Neural cell (in vitro differentiated cells): ENCODE results near the gene TIAM1. TPM values are rescaled to one million over a fixed set of nuclear protein-coding genes. Genes with fewer than 3 reads are reported as not detected.

Experiments used
- H2AFZ ChIP-seq: fragments of 200-600, 300-800 bp; sonication (generic), shearing (Covaris generic); 2 replicates; pipeline ENCODE4 v1.6.0; 2014; ENCODE audit warnings: low read depth, mild to moderate bottlenecking, antibody characterized with exemption, low read length, moderate library complexity
- H3F3A ChIP-seq: fragments of 200-600 bp; shearing (Covaris generic); 2 replicates; pipeline ENCODE4 v1.6.1; 2016; ENCODE audit warnings: mild to moderate bottlenecking, moderate library complexity, mixed read lengths, antibody characterized with exemption, low read length; ENCODE audit not compliant: insufficient read depth, poor library complexity, severe bottlenecking
- H3K27ac ChIP-seq: fragments of 200-600, 300-800 bp; sonication (generic), shearing (Covaris generic); 2 replicates; pipeline ENCODE4 v1.5.1; 2014; ENCODE audit warnings: mild to moderate bottlenecking, low read length, moderate library complexity
- H3K27me3 ChIP-seq: fragments of 300-800, 200-600 bp; sonication (generic), shearing (Covaris generic); 2 replicates; pipeline ENCODE4 v1.6.0; 2014; ENCODE audit warnings: mild to moderate bottlenecking, low read depth, low read length, moderate library complexity; ENCODE audit not compliant: insufficient read depth
- H3K36me3 ChIP-seq: fragments of 300-800, 200-600 bp; sonication (generic), shearing (Covaris generic); 2 replicates; pipeline ENCODE4 v1.5.1; 2014; ENCODE audit warnings: mild to moderate bottlenecking, antibody characterized with exemption, low read length, moderate library complexity; ENCODE audit not compliant: insufficient read depth
- H3K4me2 ChIP-seq: fragments of 300-800, 200-600 bp; sonication (generic), shearing (Covaris generic); 2 replicates; pipeline ENCODE4 v1.6.0; 2014; ENCODE audit warnings: mild to moderate bottlenecking, low read length
- H3K4me3 ChIP-seq: fragments of 300-800, 200-600 bp; sonication (generic), shearing (Covaris generic); 2 replicates; pipeline ENCODE4 v1.5.1; 2014; ENCODE audit warnings: mild to moderate bottlenecking, low read length, moderate library complexity
- H3K79me2 ChIP-seq: fragments of 200-600 bp; shearing (Covaris generic); replicated peaks from 2 replicates; pipeline ENCODE4 v1.6.0; 2014; ENCODE audit warnings: mild to moderate bottlenecking, low read length, moderate library complexity; ENCODE audit not compliant: insufficient read depth
- H3K9ac ChIP-seq: fragments of 300-800, 200-600 bp; sonication (generic), shearing (Covaris generic); 2 replicates; pipeline ENCODE4 v1.6.1; 2016; ENCODE audit warnings: mild to moderate bottlenecking, low read length, mixed read lengths
- H3K9me2 ChIP-seq: fragments of 200-600 bp; shearing (Covaris generic); 2 replicates; pipeline ENCODE4 v1.6.1; 2016; ENCODE audit warnings: mild to moderate bottlenecking, low read length, mixed read lengths; ENCODE audit not compliant: insufficient read depth
- H3K9me3 ChIP-seq: fragments of 200-600, 300-800 bp; sonication (generic), shearing (Covaris generic); 2 replicates; pipeline ENCODE4 v1.6.1; 2016; ENCODE audit warnings: mild to moderate bottlenecking, mixed run types, low read length, moderate library complexity, mixed read lengths
- H4K20me1 ChIP-seq: fragments of 200-600 bp; shearing (Covaris generic); 2 replicates; pipeline ENCODE4 v1.6.1; 2016; ENCODE audit warnings: mild to moderate bottlenecking, mixed run types; ENCODE audit not compliant: insufficient read depth
- CTCF ChIP-seq: fragments of 450-650 bp; IDR thresholded peaks from 2 replicates; pipeline ENCODE4 v1.5.1; 2014; ENCODE audit warnings: antibody characterized with exemption, mild to moderate bottlenecking, moderate library complexity; ENCODE audit not compliant: poor library complexity, severe bottlenecking
- EP300 ChIP-seq: fragments of 450-650 bp; conservative IDR thresholded peaks from 2 replicates; pipeline ENCODE4 v1.6.1; 2014; ENCODE audit warnings: antibody characterized with exemption, mild to moderate bottlenecking, moderate library complexity; ENCODE audit not compliant: poor library complexity, severe bottlenecking
- EZH2 ChIP-seq: fragments of 200-600, 300-800 bp; shearing (Covaris generic), sonication (generic); IDR thresholded peaks from 2 replicates; pipeline ENCODE4 v1.6.1; 2014; ENCODE audit warnings: antibody characterized with exemption, low read length, borderline replicate concordance, mild to moderate bottlenecking; ENCODE audit not compliant: insufficient read depth, poor library complexity, severe bottlenecking
- MXI1 ChIP-seq: fragments of 450-650 bp; conservative IDR thresholded peaks from 2 replicates; pipeline ENCODE4 v1.6.1; 2014; ENCODE audit warnings: antibody characterized with exemption, mild to moderate bottlenecking; ENCODE audit not compliant: poor library complexity, severe bottlenecking
- POLR2AphosphoS5 ChIP-seq: IDR thresholded peaks from 2 replicates; pipeline ENCODE4 v1.6.1; 2012
- RAD21 ChIP-seq: fragments of 450-650 bp; conservative IDR thresholded peaks from 2 replicates; pipeline ENCODE4 v1.6.1; 2014; ENCODE audit warnings: antibody characterized with exemption, mild to moderate bottlenecking, moderate library complexity
- REST ChIP-seq: IDR thresholded peaks from 2 replicates; pipeline ENCODE4 v1.6.1; 2012; ENCODE audit warnings: borderline replicate concordance
- SMC3 ChIP-seq: fragments of 450-650 bp; conservative IDR thresholded peaks from 2 replicates; pipeline ENCODE4 v1.6.1; 2014; ENCODE audit warnings: antibody characterized with exemption, mild to moderate bottlenecking, moderate library complexity; ENCODE audit not compliant: poor library complexity
- TAF1 ChIP-seq: IDR thresholded peaks from 2 replicates; pipeline ENCODE4 v1.6.1; 2012; ENCODE audit warnings: low read depth
- polyA plus RNA-seq: library from polyadenylated mRNA; depleted of rRNA; stranded (reverse); fragments of >200 nt; gene quantifications from 2 replicates; pipeline ENCODE4 v1.2.3, GENCODE V29; 2014

Gene TIAM1
- polyA plus RNA-seq, 1 donor from 2014 or later: 13.2 TPM

- Histone ChIP-seq H3K4me2 (no peak overlapping the region), H3K9me3 (no peaks in the 10 kb centered on the region), H3K36me3 (no peaks in the 10 kb centered on the region), H2AFZ (no peak overlapping the region), H3K9me2 (no peaks in the 10 kb centered on the region), H3K4me3 (no peak overlapping the region), H3K79me2 (no peaks in the 10 kb centered on the region), H3F3A (no peaks in the 10 kb centered on the region), H3K9ac (no peak overlapping the region), H3K27me3 (no peaks in the 10 kb centered on the region), H4K20me1 (no peaks in the 10 kb centered on the region), H3K27ac (no peak overlapping the region)
- TF ChIP-seq POLR2AphosphoS5 (no peak), TAF1 (no peak), CTCF (no peak), REST (no peak), EP300 (no peak), RAD21 (no peak), SMC3 (no peak), MXI1 (no peak), EZH2 (no peak)
These were observed 206.1 kb downstream of the TIAM1 start for GRCh38 chr21:31137960-31138359.

GRCh38 chr21:31136891-31137290 is 207.2 kb downstream of the TIAM1 start:
- Histone ChIP-seq H2AFZ (no peak overlapping the region), H3K36me3 (no peaks in the 10 kb centered on the region), H3K9ac (no peak overlapping the region), H3K9me2 (no peaks in the 10 kb centered on the region), H3F3A (no peaks in the 10 kb centered on the region), H3K4me3 (no peak overlapping the region), H4K20me1 (no peaks in the 10 kb centered on the region), H3K79me2 (no peaks in the 10 kb centered on the region), H3K27me3 (no peaks in the 10 kb centered on the region), H3K4me2 (no peak overlapping the region), H3K9me3 (no peaks in the 10 kb centered on the region), H3K27ac (no peak overlapping the region)
- no peak for TF ChIP-seq TAF1
- no peak for TF ChIP-seq RAD21
- no peak for TF ChIP-seq REST
